HK-2 (cell line): ENCODE data around the gene TTC13.
"Not testable (repeated sequence)": the region's sequence is repeated elsewhere in the genome, so short reads cannot be mapped to it uniquely, and the experiment has no call there.

Experiments
- DNase-seq: peaks from one replicate; pipeline ENCODE4 v3.0.0-alpha.2; 2018; ENCODE audit not compliant: unreplicated experiment

Gene TTC13

GRCh38 chr1:230978491-230979388, at the start of gene TTC13, which contains the start of gene ARV1:
TTC13 (minus strand) TSS chr1:230978861; CDS start chr1:230978830, 31 bp downstream.
ARV1 (plus strand) TSS chr1:230979094; CDS start chr1:230979106, 12 bp downstream.
- DNase-seq = peak; percentile 100

- no peak for DNase-seq
These were observed 49.3 kb upstream of the TTC13 start for GRCh38 chr1:231027971-231028370.

- DNase-seq = no peak
These were observed 48.7 kb upstream of the TTC13 start for GRCh38 chr1:231027136-231027925.

- no peak for DNase-seq
These were observed 47.9 kb upstream of the TTC13 start for GRCh38 chr1:231026576-231026975.

GRCh38 chr1:231023150-231023549, 44.5 kb upstream of the TTC13 start:
- no peak for DNase-seq

- DNase-seq = not testable (repeated sequence)
These were observed 43.9 kb upstream of the TTC13 start for GRCh38 chr1:231022543-231022942.

GRCh38 chr1:231021540-231022031, 42.9 kb upstream of the TTC13 start:
- DNase-seq = no peak

GRCh38 chr1:231020816-231021215, 42.2 kb upstream of the TTC13 start:
- no peak for DNase-seq

- DNase-seq = no peak
These were observed 41.5 kb upstream of the TTC13 start for GRCh38 chr1:231020139-231020601.

- DNase-seq = no peak
These were observed 41.0 kb upstream of the TTC13 start for GRCh38 chr1:231019711-231020110.

- no peak for DNase-seq
These were observed 38.3 kb upstream of the TTC13 start for GRCh38 chr1:231016966-231017365.

GRCh38 chr1:231016234-231016633, 37.6 kb upstream of the TTC13 start:
- DNase-seq = no peak

GRCh38 chr1:231013391-231014015, 34.8 kb upstream of the TTC13 start:
- DNase-seq = no peak

GRCh38 chr1:231011963-231012362, 33.3 kb upstream of the TTC13 start:
- no peak for DNase-seq

- DNase-seq = no peak
These were observed 32.7 kb upstream of the TTC13 start for GRCh38 chr1:231011360-231011759.

- not testable (repeated sequence) for DNase-seq
These were observed 28.9 kb upstream of the TTC13 start for GRCh38 chr1:231007535-231007934.

- no peak for DNase-seq
These were observed 23.2 kb upstream of the TTC13 start for GRCh38 chr1:231001892-231002291.

- DNase-seq = no peak
These were observed 22.0 kb upstream of the TTC13 start for GRCh38 chr1:231000639-231001038.

- DNase-seq = no peak
These were observed 21.5 kb upstream of the TTC13 start for GRCh38 chr1:231000201-231000600.

GRCh38 chr1:230994860-230995259, 16.2 kb upstream of the TTC13 start:
- no peak for DNase-seq

- DNase-seq = no peak
These were observed 13.6 kb upstream of the TTC13 start for GRCh38 chr1:230992100-230992774.
